Endothelial cell of hepatic sinusoid (primary cell): Measurements from ENCODE around the gene ETFA.

Source experiments
- in situ Hi-C: cut with HindIII; loops from 2 replicates; pipeline ENCODE4 v1.10.0; 2017; ENCODE audit warnings: low sequenced_read_pairs

The ETFA gene

DNA sequence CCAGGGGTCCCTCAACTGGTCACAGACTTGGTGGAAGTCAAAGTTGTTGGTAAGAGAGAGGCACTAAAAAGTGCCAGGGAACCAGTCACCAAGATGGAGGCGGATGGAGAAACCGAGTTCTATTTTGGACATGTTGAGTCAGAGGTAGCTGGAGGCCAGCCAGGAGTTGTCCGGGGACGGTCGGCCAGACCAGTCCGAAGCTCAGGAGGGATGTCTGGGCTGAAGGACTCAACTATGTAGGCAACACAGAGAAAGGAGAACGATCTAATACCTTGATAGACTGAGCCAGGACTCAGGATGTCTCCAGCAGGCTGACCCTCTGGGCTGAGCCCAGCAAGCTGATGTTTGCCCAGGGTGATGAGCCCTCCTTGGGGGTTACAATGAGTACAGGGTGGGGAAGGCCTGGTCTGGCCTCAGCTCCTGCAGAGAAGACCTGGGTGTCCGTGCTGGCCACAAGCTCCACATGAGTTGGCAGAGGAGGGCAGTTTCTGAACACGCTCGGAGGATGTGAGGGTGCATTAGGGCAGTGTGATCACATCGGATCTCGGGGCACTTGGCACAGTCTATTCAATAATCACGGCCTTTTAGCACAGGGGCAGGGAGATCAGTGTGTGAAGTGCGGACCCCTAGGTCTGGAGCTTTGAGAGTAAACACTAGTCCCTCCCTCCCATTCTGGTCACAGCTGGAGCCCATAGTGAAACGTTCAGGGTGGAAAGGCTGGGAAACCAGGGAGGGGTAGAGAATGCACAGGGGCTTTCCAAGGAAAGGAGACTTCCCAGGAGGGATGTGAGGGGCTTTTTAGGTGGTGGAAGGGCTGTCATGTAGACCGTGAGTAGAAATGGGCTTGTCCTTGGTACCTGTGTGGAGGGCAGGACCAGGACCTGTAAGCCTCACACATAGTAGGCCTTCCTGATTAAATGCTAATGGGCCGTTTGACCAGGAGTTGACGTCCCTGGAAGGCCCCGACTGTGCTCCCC is 111.9 kb downstream of the ETFA start:
- in situ Hi-C loops: no loop called here

DNA sequence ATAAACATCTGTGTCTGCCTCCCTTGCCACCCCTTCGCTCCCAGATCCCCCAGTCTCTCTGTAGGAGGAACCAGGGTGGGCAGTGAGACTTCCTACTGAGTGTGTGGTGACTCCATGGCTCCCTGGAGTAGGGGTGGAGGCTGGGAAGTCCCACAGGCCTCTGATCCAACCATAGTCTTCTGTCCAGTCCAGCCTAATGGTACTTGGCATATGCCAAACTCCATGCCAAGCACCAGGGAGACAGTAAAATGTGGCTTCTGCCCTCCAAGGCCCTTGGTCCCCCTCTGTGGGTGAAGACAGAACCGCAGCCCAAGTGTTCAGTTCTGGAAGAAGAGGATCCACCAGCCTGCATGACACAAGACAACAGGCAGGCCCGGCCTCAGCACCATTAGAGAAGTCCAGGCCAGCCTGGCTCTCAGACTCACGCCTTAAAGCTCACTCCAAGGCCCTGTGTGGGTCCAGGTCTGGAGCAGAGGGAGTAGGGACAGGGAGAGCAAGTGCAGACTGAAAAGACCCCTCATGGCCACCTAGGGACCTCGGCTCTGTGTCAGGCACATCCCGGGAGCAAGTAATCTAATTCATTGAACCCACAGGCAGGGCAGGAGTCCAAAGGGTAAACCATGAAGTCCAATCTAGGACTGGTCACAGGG is 112.7 kb downstream of the ETFA start:
- in situ Hi-C loops: no loop called here

DNA sequence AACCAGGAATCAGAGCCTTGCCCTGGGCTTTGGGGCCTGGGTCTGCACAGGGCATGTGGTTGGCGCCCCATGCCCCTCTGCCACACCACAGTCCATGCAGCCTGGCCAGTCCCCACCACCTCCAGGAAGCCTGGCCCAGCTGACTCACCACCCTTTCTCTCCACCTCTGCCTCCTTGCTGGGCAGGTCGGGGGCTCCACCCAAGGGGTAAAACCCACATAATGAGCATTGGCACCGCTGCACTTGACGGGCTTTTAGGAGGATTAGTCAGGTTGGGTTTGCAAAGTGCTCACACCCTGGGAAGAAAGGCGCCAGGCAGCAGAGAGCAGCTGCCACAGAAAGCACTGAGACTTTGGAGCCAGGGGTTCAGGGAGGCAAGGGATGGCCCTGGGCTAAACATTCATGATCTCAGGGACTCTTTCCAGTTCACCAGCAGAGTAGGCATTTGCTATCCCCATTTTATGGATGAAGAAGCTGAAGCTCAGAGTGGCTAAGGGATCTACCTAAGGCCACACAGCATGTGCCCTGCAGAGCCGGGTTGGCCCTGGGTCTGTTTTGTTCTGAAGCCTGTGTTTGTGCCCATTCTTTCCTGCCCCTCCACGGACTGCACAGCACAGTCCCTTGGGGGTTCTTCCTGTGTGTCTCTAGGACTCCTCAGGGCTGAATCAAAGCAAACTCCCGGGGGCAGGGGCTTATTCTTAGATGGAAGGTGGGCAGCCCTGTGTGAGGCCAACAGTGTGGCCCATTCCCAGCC is 113.4 kb downstream of the ETFA start:
- in situ Hi-C loops: no loop called here

DNA sequence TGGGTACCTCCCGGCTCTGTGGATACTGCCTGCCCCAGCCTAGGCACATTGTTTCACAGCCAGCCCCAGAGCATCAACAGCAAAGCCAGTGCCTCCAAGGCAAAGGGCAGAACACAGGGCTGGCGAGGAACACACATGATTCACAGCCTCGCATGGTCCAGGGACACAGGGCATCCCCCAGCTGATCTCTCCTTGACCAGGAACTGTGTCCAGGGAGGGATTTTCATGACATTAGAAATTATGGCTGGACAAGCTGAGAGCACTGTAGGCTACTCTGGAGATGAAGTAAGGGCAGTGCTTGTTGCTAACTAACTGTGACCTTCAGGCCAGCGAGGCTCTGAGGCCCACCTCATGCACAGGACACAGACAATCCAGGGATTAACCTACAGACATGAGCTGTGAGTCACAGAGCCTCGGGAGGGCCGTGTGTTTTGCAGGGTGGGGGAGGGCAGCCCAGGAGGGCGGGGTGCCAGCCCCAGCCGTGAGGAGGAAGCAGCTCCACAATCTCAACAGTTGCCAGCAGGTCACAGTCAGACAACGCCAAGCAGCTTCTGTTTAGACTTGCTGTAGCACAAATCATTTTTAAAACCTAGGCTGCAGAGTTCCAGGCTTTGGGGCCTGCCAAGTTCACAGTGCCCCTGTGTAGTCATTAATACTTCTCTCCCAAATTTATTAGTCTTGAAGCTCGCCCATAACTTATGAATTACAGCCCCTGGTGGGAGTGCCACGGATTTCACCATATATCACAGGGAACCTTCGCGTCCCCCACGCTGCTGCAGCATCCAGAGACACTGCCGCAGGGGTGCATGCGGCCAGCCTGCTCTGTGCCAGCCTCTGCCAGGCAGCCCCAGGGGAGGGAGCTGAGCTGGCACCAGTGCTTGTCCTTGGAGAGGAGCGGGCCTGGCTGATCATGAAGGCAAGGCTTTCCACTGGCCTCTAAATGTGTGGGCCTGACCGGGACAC is 114.7 kb downstream of the ETFA start:
- in situ Hi-C loops: no loop called here

DNA sequence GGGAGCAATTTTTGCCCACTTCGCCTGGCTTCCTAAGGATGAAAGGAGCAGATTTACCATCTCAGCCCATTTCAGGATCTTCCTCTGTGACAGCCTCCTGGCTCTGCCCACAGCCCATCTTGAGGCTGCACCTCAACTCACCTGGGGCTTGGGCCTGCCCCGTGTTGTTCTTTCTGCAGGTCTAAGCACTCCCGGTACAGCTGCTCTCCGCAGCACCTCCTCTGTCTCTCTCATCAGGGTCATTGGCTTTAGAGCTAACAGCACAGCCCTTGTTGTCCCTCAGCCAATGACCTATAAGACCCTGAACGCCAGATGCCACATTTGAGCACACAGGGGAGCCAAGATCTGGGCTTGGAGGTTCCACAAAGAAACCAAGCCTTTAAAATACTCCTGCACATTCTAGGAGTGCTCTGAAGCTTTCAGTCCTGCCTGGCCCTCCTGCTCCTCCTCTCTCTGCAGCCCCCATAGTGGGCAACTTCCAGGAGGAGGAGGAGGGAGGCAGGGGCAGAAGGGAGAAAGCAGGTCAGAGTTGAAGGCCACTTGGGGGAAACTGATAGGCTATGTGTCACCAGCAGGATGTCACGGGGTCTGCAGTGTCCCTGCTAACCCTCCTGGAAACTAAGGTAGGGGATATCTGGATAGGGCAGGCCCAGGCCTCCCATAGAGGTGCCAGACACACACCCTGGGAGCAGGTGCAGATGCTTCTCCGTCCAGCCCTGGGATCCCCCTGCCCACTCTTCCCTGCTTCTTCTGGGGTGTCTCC is 115.6 kb downstream of the ETFA start:
- in situ Hi-C loops: no loop called here

DNA sequence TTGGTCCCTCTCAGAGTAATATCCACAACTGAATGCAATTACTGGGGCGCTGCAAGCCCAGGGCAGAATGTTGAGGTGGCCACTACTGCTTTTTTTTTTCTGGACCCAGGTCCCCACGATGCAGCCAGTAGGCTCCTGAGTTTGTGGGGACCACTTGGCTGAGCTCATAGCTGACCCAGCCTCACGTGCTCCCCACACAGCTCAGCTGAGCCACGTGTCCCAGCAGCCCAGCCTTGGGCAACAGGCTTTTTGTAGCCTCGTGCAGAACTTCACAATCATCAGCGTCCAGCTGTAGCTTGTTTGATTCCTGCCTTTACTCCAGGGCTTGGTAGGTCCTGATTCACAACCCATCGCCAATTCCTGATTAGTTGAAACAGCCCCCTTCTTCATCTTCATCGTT is 117.3 kb downstream of the ETFA start:
- in situ Hi-C loops: no loop called here

DNA sequence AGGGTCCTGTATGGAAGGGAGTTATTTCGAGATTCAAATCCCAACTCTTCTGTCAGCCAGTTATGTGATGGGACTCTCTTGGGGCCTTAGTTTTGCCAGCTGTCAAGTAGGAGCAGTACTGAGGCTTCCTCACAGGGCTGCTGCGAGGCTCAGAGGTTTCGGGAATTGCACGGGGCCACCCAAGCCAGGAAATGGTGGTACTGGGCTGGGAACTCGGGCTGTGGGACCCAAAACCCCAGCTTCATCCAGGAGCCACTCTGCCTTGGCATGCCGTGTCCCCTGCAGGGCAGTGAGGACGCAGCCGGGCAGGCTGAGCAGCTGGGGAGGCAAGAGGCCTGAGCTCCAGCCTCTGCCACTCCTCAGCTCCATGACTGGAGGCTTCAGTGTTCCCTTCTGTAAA is 118.6 kb downstream of the ETFA start:
- in situ Hi-C loops: no loop called here

DNA sequence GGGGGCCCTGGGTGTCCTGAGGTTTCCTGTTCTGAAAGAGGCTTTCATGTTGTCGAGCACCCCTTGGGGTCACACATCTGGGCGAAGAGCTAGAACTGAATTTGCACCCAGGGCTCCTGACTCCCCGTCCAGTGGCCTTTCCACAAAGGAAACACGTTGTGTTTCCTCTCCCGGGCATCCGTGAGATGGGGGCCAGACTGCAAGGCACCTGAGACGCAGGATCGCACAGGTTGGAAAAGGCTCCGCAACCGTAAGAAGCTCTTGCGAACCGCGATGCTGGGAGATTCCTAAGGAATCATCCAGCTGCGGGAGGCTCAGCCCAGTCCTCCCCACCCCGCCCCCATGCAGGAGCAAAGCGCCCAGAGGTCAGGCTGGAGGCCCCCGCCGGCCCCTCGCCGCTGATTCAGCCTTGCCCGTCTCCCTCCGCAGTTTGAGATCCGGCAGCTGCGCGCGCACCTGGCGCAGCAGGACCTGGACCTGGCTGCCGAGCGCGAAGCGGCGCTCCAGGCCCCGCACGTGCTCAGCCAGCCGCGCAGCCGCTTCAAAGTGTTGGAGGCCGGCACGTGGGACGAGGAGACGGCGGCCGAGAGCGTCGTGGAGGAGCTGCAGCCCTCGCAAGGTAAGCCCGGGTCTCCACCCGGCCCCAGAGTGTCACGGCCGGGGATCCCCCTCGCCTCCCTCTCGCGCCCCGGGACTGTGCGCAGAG is 119.6 kb downstream of the ETFA start:
- in situ Hi-C loops: no loop called here

DNA sequence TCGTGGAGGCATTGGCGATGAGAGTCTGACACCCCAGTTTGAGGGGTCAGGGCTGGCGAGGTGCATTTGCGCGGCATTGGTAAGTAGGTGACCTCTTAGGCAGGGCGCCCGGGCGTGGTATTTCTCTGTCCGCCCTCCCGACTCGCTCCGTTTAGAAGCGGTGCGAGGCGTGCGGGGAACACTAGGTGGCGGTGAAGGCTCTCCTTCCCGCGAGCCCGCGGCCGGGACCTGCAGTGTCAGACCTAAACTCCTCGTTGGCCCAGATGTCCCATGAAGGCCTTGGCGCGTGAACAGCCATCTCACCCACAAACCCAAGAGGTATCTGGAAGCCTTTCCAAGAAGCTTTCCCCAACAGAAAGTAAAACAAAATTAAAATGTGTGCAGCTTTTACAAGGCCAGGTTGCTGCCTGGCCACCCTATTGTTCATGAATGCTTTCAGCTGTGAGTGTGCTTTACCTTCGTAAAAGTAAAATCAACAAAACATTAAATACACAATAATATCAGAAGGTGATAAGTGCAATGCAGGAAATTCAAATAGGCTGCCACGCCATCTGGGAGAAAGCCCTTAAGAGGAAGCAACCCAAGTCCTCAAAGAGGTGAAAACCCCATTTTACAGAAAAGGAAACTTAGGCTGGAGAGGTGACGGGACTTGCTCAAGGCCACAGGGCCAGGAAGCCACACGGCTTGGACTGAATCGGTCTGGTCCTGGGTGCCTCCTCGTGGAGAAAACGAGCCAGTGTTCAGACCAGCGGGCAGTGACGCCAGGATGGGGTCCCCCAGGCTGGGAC is 120.3 kb downstream of the ETFA start:
- in situ Hi-C loops: no loop called here

DNA sequence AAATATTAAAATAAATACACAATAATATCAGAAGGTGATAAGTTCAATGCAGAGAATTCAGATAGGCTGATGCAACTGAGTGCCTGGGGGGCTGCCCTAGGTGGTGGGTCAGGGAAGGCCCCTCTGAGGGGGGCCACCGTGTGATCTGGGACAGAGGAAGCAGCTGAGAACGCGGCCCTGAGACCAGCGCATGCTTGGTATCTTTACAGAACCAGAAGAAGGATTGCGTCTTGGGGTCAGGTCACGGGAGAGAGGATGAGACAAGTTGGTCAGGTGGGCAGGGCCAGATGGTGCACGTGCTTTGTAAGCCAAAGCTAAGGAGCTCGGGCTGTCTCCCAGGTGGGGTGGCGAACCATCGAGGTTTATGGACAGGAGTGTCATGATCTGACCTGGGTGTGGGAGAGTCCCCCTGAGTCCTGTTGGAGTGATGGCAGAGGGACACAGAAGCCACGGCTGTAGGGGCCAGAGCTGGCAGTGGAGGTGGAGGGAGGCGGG is 121.2 kb downstream of the ETFA start:
- in situ Hi-C loops: no loop called here

DNA sequence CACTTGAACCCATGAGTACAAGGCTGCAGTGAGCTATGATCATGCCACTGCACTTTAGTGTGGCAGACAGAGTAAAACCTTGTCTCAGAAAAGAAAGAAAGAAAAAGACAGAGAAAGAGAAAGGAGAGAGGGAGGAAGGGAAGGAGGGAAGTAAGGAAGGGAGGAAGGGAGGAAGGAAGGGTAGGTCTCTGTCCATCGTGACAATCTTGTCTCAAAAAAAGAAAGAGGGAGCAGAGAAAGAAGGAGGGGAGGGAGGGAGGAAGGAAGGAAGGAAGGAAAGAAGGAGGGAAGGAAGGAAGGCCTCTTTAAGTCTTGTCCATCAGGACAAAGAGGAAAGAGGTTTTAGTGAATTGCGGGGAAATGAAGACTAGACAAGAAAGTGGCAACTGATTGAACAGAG is 122.2 kb downstream of the ETFA start:
- in situ Hi-C loops: no loop called here

DNA sequence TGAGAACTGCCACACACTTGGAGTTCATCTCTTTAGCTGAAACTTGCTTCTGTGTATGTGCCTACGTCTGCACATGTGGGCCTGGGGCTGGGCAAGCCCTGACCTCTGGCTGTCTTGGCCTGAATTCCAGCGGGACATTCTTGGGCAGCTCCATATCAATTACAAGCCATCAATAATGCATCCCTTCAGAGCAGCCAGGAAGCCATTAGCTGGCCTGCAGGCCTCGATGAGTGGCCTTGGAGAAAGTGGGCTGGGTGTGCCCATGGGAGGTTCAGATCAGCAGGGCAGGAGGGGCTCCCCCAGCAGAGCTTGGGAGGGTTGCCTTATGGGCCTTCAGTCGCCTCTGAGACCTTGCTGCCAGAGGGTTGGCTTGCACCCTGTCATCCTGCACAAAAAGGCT is 124.1 kb downstream of the ETFA start:
- in situ Hi-C loops: no loop called here

DNA sequence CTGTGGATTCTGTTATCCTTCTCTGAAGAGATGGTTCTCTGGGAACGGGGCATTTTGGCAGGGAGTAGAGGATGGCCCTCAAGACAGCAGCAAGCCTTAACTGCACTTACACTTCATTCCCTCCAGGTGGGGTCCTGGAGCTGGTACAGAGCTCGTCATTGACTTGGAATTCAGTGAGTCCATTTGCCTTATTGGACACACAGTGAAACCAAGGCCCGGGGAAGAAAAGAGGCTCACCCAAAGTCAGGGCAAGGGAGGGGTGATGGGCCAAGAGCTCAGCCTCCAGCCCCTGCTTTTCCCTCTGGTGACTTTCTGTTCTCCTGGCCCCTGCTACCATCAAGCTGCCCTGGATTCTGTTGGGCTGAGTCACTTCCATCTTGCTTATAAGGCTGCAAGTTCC is 125.6 kb downstream of the ETFA start:
- in situ Hi-C loops: no loop called here

DNA sequence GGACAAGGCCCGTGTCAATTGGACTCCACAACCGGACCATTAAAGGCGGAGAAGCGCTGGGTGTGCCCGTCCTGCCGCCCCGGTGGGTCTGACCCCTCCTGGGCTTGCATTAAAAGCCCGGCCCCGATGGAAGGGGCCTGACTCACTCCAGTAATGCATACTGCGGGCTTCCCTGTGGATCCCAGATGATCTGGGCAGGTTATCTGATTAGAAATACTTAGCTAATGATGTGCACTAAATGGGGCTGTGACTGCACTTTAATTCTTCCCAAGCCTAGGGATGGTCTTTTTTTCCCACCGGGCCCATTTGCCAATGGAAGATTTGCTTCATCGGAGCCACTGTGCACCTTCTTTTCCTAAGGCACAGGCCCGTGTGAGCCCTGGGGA is 126.6 kb downstream of the ETFA start:
- in situ Hi-C loops: no loop called here

DNA sequence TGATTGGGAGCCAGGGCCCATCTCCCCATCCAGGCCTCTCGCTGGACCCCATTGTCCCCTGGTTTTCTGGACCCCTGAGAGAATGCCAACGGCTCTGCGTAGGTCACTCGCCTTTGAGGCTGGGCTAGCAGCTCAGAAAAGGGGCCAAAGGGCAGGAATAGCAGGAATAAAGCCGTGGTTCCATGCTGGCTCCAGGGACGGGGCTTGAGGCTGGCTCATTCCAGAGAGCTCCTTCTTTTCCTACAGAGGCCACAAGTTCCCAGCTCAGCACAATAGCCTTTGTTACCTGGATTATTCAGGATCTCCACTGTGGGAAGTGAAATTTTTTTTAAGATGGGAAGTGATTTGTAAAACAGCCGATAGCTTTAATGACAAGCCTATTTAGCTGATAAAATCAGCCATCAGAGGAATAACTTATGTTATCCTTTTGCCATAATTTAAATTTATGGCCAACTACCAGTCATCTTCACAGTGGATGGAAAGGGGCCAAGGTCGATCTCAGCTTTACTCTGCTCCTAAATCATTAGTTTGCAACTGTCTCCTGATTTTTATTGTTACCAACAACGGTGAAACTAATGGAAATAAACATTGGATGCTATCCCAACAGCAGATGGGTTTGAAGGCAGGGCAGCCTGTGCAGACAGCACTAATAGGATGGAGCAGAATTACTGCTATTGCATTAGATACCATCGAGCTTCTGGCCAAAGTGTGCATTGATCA is 127.2 kb downstream of the ETFA start:
- in situ Hi-C loops: no loop called here

DNA sequence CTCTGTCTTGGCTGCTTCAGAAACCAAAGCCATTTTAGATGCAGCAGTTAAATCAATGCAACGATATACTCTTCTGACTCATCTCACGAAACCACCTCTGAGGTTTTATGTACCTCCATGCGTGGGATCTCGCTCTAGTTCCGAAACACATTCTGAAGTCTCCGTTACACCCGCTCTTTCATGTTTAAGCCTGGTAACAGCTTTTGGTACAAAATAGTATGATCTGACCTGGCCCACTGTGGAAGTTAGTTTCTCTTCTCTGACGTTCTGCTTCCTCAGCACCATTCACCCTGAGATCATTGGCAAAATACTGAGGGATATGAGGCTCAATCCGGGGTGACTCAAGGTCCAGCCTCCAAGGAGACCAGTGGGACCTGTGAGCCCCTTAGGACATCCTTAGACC is 129.6 kb downstream of the ETFA start:
- in situ Hi-C loops: no loop called here

DNA sequence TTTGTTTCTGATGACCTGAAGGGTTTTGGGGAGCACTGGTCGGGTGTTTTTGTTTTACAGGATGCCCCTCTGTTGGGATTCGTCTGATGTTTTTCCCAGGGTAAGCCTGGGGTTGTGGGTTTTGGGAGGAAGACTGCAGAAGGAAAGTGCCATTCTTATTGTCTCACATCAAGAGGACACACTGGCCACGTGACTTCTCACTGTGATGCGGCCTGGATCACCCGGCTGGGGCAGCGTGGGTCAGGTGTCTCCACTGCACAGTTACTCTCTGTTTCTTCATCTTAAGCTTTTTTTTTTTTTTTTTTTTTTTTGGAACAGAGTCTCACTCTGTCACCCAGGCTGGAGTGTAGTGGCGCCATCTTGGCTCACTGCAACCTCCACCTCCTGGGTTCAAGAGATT is 130.9 kb downstream of the ETFA start:
- in situ Hi-C loops: no loop called here

DNA sequence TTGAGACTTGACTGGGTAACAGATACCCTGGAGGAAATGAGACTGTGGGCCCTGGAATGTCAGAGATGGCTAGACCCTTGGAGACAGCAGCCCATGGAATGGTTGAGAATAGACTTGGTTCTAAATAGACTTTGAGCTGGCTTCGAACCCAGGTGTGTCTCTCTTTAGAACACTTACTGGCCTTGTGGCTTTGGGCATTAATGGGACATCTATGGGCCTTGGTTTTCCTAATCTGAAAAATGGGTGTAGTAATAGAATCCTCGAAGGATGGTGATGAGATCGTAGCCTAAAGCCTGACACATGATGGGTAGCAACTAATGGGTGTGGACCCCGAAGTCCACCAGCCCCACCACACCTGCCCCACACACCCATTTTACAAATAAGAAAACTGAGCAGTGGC is 132.2 kb downstream of the ETFA start:
- in situ Hi-C loops: no loop called here
